NCI-H446 (cell line): ENCODE data around the gene CTBP1.

Experiments used
- DNase-seq, 2 experiments: peaks; one replicate each; lab custom pipeline; 2025; lab: John Stamatoyannopoulos, UW

Gene CTBP1

GRCh38 chr4:1249731-1250526 is 999 bp upstream of the CTBP1 start:
- DNase-seq: no peak

GRCh38 chr4:1249148-1249730 is 309 bp upstream of the CTBP1 start:
- DNase-seq: peak; percentile 27 to 84

GRCh38 chr4:1247864-1248244 is 1.1 kb downstream of the CTBP1 start:
- no peak for DNase-seq

- no peak for DNase-seq
Measured at GRCh38 chr4:1246901-1247863, 1.7 kb downstream of the CTBP1 start.

- no peak for DNase-seq
Measured at GRCh38 chr4:1246111-1246881, 2.6 kb downstream of the CTBP1 start.

GRCh38 chr4:1245481-1246051 is 3.4 kb downstream of the CTBP1 start:
- DNase-seq: no peak

- no peak for DNase-seq
Measured at GRCh38 chr4:1244978-1245471, 3.9 kb downstream of the CTBP1 start.

GRCh38 chr4:1244081-1244977 is 4.6 kb downstream of the CTBP1 start:
- no peak for DNase-seq

GRCh38 chr4:1243451-1244080 is 5.4 kb downstream of the CTBP1 start:
- no peak for DNase-seq

GRCh38 chr4:1242506-1243450 is 6.2 kb downstream of the CTBP1 start:
- DNase-seq: no peak

GRCh38 chr4:1241936-1242505 is 6.9 kb downstream of the CTBP1 start:
- no peak for DNase-seq

GRCh38 chr4:1241466-1241935 is 7.4 kb downstream of the CTBP1 start:
- no peak for DNase-seq

- no peak for DNase-seq
Measured at GRCh38 chr4:1240721-1241465, 8.0 kb downstream of the CTBP1 start.

- DNase-seq: no peak
Measured at GRCh38 chr4:1239950-1240307, 9.0 kb downstream of the CTBP1 start.

GRCh38 chr4:1239141-1239949 is 9.6 kb downstream of the CTBP1 start:
- DNase-seq: no peak

GRCh38 chr4:1238676-1239000 is 10.3 kb downstream of the CTBP1 start:
- DNase-seq: no peak
